IPS-15b (cell line): ENCODE data around the gene BEND7.

ENCODE experiments used
- H3K27me3 ChIP-seq: one replicate; pipeline ENCODE4 v1.6.1; 2013; ENCODE audit warnings: low read length; ENCODE audit not compliant: control insufficient read depth, insufficient read depth
- H3K36me3 ChIP-seq: one replicate; pipeline ENCODE4 v1.6.1; 2013; ENCODE audit warnings: low read length; ENCODE audit not compliant: control insufficient read depth, insufficient read depth
- H3K4me1 ChIP-seq: one replicate; pipeline ENCODE4 v1.6.1; 2013; ENCODE audit warnings: mild to moderate bottlenecking, low read length; ENCODE audit not compliant: control insufficient read depth, insufficient read depth
- H3K4me3 ChIP-seq: one replicate; pipeline ENCODE4 v1.5.1; 2013; ENCODE audit warnings: low read depth, low read length
- H3K9ac ChIP-seq: one replicate; pipeline ENCODE4 v1.6.1; 2013; ENCODE audit warnings: low read depth, mild to moderate bottlenecking, low read length
- H3K9me3 ChIP-seq: one replicate; pipeline ENCODE4 v1.6.1; 2013; ENCODE audit warnings: mild to moderate bottlenecking, low read length; ENCODE audit not compliant: control insufficient read depth, insufficient read depth

BEND7 gene

GRCh38 chr10:13472359-13472758, 56.5 kb downstream of the BEND7 start:
- H3K9ac ChIP-seq: no peak overlapping the region
- no peaks in the 10 kb centered on the region for H3K27me3 ChIP-seq
- no peak overlapping the region for H3K4me3 ChIP-seq
- H3K9me3 ChIP-seq: no peaks in the 10 kb centered on the region
- H3K4me1 ChIP-seq: no peaks in the 10 kb centered on the region
- no peaks in the 10 kb centered on the region for H3K36me3 ChIP-seq

- Histone ChIP-seq H3K27me3 (no peaks in the 10 kb centered on the region), H3K4me1 (no peaks in the 10 kb centered on the region)
These were observed 58.5 kb downstream of the BEND7 start for GRCh38 chr10:13470270-13470669.

GRCh38 chr10:13462551-13462950, 66.3 kb downstream of the BEND7 start:
- no peak overlapping the region for H3K4me3 ChIP-seq
- no peaks in the 10 kb centered on the region for H3K36me3 ChIP-seq
- H3K9me3 ChIP-seq: no peaks in the 10 kb centered on the region
- no peak overlapping the region for H3K9ac ChIP-seq
- H3K27me3 ChIP-seq: no peaks in the 10 kb centered on the region
- H3K4me1 ChIP-seq: no peaks in the 10 kb centered on the region

More at GRCh38 chr10:13470270-13470669, 58.5 kb downstream of the BEND7 start:
- Histone ChIP-seq H3K36me3 (no peaks in the 10 kb centered on the region), H3K9me3 (no peaks in the 10 kb centered on the region), H3K4me3 (no peak overlapping the region), H3K9ac (no peak overlapping the region)

- Histone ChIP-seq H3K4me1 (no peaks in the 10 kb centered on the region), H3K27me3 (no peaks in the 10 kb centered on the region), H3K36me3 (no peaks in the 10 kb centered on the region), H3K9me3 (no peaks in the 10 kb centered on the region), H3K9ac (no peak overlapping the region), H3K4me3 (no peak overlapping the region)
These were observed 70.2 kb downstream of the BEND7 start for GRCh38 chr10:13458687-13459012.

GRCh38 chr10:13457958-13458686, 70.7 kb downstream of the BEND7 start:
- Histone ChIP-seq H3K36me3 (no peaks in the 10 kb centered on the region), H3K9me3 (no peaks in the 10 kb centered on the region), H3K9ac (no peak overlapping the region), H3K4me3 (no peak overlapping the region), H3K4me1 (no peaks in the 10 kb centered on the region), H3K27me3 (no peaks in the 10 kb centered on the region)

- no peak overlapping the region for H3K4me3 ChIP-seq
- no peaks in the 10 kb centered on the region for H3K4me1 ChIP-seq
- H3K27me3 ChIP-seq: no peaks in the 10 kb centered on the region
- no peaks in the 10 kb centered on the region for H3K9me3 ChIP-seq
- H3K9ac ChIP-seq: no peak overlapping the region
- H3K36me3 ChIP-seq: no peaks in the 10 kb centered on the region
These were observed 74.9 kb downstream of the BEND7 start for GRCh38 chr10:13453896-13454295.

- H3K9me3 ChIP-seq: no peaks in the 10 kb centered on the region
These were observed 78.7 kb downstream of the BEND7 start for GRCh38 chr10:13450069-13450468.

GRCh38 chr10:13449296-13449695, 79.5 kb downstream of the BEND7 start:
- H3K27me3 ChIP-seq: no peaks in the 10 kb centered on the region

More at GRCh38 chr10:13450069-13450468, 78.7 kb downstream of the BEND7 start:
- H3K4me3 ChIP-seq: no peak overlapping the region
- no peak overlapping the region for H3K9ac ChIP-seq
- no peaks in the 10 kb centered on the region for H3K4me1 ChIP-seq
- no peaks in the 10 kb centered on the region for H3K36me3 ChIP-seq
- no peaks in the 10 kb centered on the region for H3K27me3 ChIP-seq

GRCh38 chr10:13448216-13448615, 80.6 kb downstream of the BEND7 start:
- no peak overlapping the region for H3K9ac ChIP-seq
- H3K36me3 ChIP-seq: no peaks in the 10 kb centered on the region
- no peak overlapping the region for H3K4me3 ChIP-seq
- no peaks in the 10 kb centered on the region for H3K9me3 ChIP-seq
- peaks cover 7% of the 10 kb centered on the region for H3K4me1 ChIP-seq
- H3K27me3 ChIP-seq: no peaks in the 10 kb centered on the region

More at GRCh38 chr10:13449296-13449695, 79.5 kb downstream of the BEND7 start:
- H3K9ac ChIP-seq: no peak overlapping the region
- H3K36me3 ChIP-seq: no peaks in the 10 kb centered on the region
- peaks cover 2% of the 10 kb centered on the region for H3K4me1 ChIP-seq
- no peaks in the 10 kb centered on the region for H3K9me3 ChIP-seq
- no peak overlapping the region for H3K4me3 ChIP-seq

- H3K4me1 ChIP-seq: peaks cover 7% of the 10 kb centered on the region
- H3K4me3 ChIP-seq: no peak overlapping the region
- H3K36me3 ChIP-seq: no peaks in the 10 kb centered on the region
- H3K27me3 ChIP-seq: peaks cover under 1% of the 10 kb centered on the region
- no peak overlapping the region for H3K9ac ChIP-seq
- no peaks in the 10 kb centered on the region for H3K9me3 ChIP-seq
These were observed 83.0 kb downstream of the BEND7 start for GRCh38 chr10:13445656-13446400.

- H3K4me3 ChIP-seq: no peak overlapping the region
- H3K27me3 ChIP-seq: peaks cover 25% of the 10 kb centered on the region
- H3K9ac ChIP-seq: no peak overlapping the region
- peaks cover 7% of the 10 kb centered on the region for H3K4me1 ChIP-seq
- H3K9me3 ChIP-seq: no peaks in the 10 kb centered on the region
- no peaks in the 10 kb centered on the region for H3K36me3 ChIP-seq
These were observed 87.3 kb downstream of the BEND7 start for GRCh38 chr10:13441476-13441875.
